Measurements from ENCODE around the gene CNTNAP5. TPM values are rescaled to one million over a fixed set of nuclear protein-coding genes. Genes with fewer than 3 reads are reported as not detected.

Gene CNTNAP5
- total RNA-seq, 1 experiment from 2014 or later = 0.48 TPM

GRCh38 chr2:124165698-124166097 lies 140.6 kb downstream of the CNTNAP5 start:
- no peak overlapping the region for H2AFZ ChIP-seq (ENCODE audit: low read length)
- H4K91ac ChIP-seq (ENCODE audit: insufficient read length, low read depth, low read length) = no peak overlapping the region
- TF ChIP-seq CTCF (conservative IDR thresholded peaks at IDR 0.05) = peak; percentile 23; the same call in 1 of the 3 replicates
- DNase-seq = no peak
- H3K4me1 ChIP-seq (ENCODE audit: insufficient read depth, low read length) = peaks cover 6% of the 10 kb centered on the region
- no peak overlapping the region for H3T11ph ChIP-seq (ENCODE audit: low read length)
- H2BK120ac ChIP-seq (ENCODE audit: low read depth, low read length, poor library complexity, severe bottlenecking) = no peak overlapping the region
- H3K36me3 Mint-ChIP-seq (ENCODE audit: insufficient read depth in 1 of 3, low read depth in 3 of 3) = no peaks in the 10 kb centered on the region
- H3K27ac ChIP-seq (ENCODE audit: insufficient read length, low read depth, low read length) = no peak overlapping the region
- no peak overlapping the region for H3K4me2 ChIP-seq (ENCODE audit: insufficient read depth, insufficient read length, low read length)
- no peak overlapping the region for H3K27ac Mint-ChIP-seq
- no peak overlapping the region for H2BK15ac ChIP-seq (ENCODE audit: low read depth, low read length)
- H3K27me3 Mint-ChIP-seq (ENCODE audit: low read depth) = peaks cover 9% of the 10 kb centered on the region
- peaks cover 3% of the 10 kb centered on the region; the same call in 1 of the 2 replicates for H3K27me3 ChIP-seq (ENCODE audit: insufficient read depth, low read length)
- no peak overlapping the region for H2AK5ac ChIP-seq (ENCODE audit: insufficient read length, low read length)
- WGBS (ENCODE audit: extremely low coverage, insufficient read length, low lambda C conversion rate) = no CpG with 5 or more reads among the region's 6 CpGs
- H3K56ac ChIP-seq (ENCODE audit: insufficient read length, low read depth, low read length) = no peak overlapping the region
- H3K23ac ChIP-seq (ENCODE audit: insufficient read length, low read depth, low read length) = no peak overlapping the region
- no peaks in the 10 kb centered on the region; a peak in 1 of 5 replicates for H3K9me3 Mint-ChIP-seq
- H4K5ac ChIP-seq (ENCODE audit: insufficient read length, low read depth, low read length) = no peak overlapping the region
- no peak overlapping the region for H2BK12ac ChIP-seq (ENCODE audit: insufficient read length, low read depth, low read length)
- no peak overlapping the region for H2BK20ac ChIP-seq (ENCODE audit: low read depth, low read length, poor library complexity, severe bottlenecking)
- no peak overlapping the region for H3K4me3 Mint-ChIP-seq
- H3K79me2 ChIP-seq (ENCODE audit: insufficient read depth, low read length) = no peaks in the 10 kb centered on the region
- H3K4me1 Mint-ChIP-seq = peaks cover 22 to 38% of the 10 kb centered on the region in 2 experiments
- H3K23me2 ChIP-seq (ENCODE audit: insufficient read length, low read depth, low read length, poor library complexity, severe bottlenecking) = no peaks in the 10 kb centered on the region
- no peak overlapping the region for H4K8ac ChIP-seq (replicated peaks; ENCODE audit: insufficient read length, low read depth, low read length)
- no peak overlapping the region for H3K9ac ChIP-seq (ENCODE audit: extremely low read depth, insufficient read length, low read length)
- H4K20me1 ChIP-seq (ENCODE audit: control insufficient read depth, insufficient read depth, insufficient read length) = no peaks in the 10 kb centered on the region
- no peaks in the 10 kb centered on the region for H3K79me1 ChIP-seq (ENCODE audit: insufficient read depth, low read depth, low read length, poor library complexity, severe bottlenecking)
- no peaks in the 10 kb centered on the region for H3K9me3 ChIP-seq (ENCODE audit: control insufficient read depth, low read depth, low read length)
- no peak overlapping the region for H3K18ac ChIP-seq (ENCODE audit: insufficient read length, low read depth, low read length)
- no peak overlapping the region for H2BK5ac ChIP-seq (ENCODE audit: insufficient read length, low read length)
- no peak overlapping the region for H3K4ac ChIP-seq (ENCODE audit: low read depth, low read length)
- no peak overlapping the region for H3K14ac ChIP-seq (ENCODE audit: insufficient read depth, low read length)
